Left lung (tissue), 10 donors: ENCODE data around the gene LLGL2. TPM values are rescaled to one million over a fixed set of nuclear protein-coding genes. Genes with fewer than 3 reads are reported as not detected.

Experiments used
- ATAC-seq: fragments of 200-7000 bp; cut with Tn5 transposase; one replicate; pipeline ENCODE4 v1.9.1; 2020; ENCODE audit warnings: moderate library complexity
- DNase-seq, 4 donors: peaks; one replicate each; pipeline ENCODE4 v3.0.0-alpha.2; 2013 to 2020
- H3K27ac ChIP-seq, 2 donors: fragments of 200-600 bp; sonication (generic) in 1 of 2; one replicate each; pipeline versions ENCODE4 v1.5.0 to v1.8.0; 2020 to 2021
- H3K27me3 ChIP-seq, 2 donors: fragments of 200-600 bp; sonication (generic) in 1 of 2; one replicate each; pipeline versions ENCODE4 v1.5.0 to v1.8.0; 2020 to 2021
- H3K36me3 ChIP-seq, 2 donors: fragments of 200-600 bp; sonication (generic) in 1 of 2; one replicate each; pipeline versions ENCODE4 v1.5.0 to v1.8.0; 2020 to 2021
- H3K4me1 ChIP-seq, 2 donors: fragments of 200-600 bp; one replicate each; pipeline ENCODE4 v1.8.0; 2021
- H3K4me3 ChIP-seq, 2 donors: fragments of 200-600 bp; sonication (generic) in 1 of 2; one replicate each; pipeline versions ENCODE4 v1.5.0 to v1.8.0; 2020 to 2021; ENCODE audit warnings: mild to moderate bottlenecking in 1 of 2
- H3K9me3 ChIP-seq, 2 donors: fragments of 200-600 bp; sonication (generic) in 1 of 2; one replicate each; pipeline versions ENCODE4 v1.5.0 to v1.8.0; 2020 to 2021
- intact Hi-C, 2 donors: fragments of 100-400 bp; cut with DNase I; formaldehyde crosslinking; loops; one replicate each; pipeline versions ENCODE4 v1.11.2 to v1.14.2; 2022
- polyA plus RNA-seq, 6 donors: library from polyadenylated mRNA; unstranded; fragments of 120-200 nt; gene quantifications; one replicate each; pipeline ENCODE4 v1.2.1, GENCODE V29; 2013; ENCODE audit not compliant: insufficient read length in 6 of 6
- total RNA-seq, 2 donors: library from RNA; stranded (reverse); fragmentation: NEBNext Ultra II Directional; extraction: Animal tissue kit (Norgen Biotek cat#: 25700); gene quantifications; one replicate each; pipeline ENCODE4 v1.2.1, GENCODE V29; 2021
- TF ChIP-seq, protein P1 (sequence below), 2 donors: fragments of 200-600 bp; sonication (generic) in 1 of 2; IDR thresholded peaks; one replicate each; pipeline versions ENCODE4 v1.5.0 to v1.8.0; 2021; ENCODE audit warnings: antibody characterized with exemption in 2 of 2
- donor health status: DM: no; HTN: yes; CAD: no.
- donor health status: DM: no; HTN: no; CAD: no.

The LLGL2 gene
- total and polyA plus RNA-seq, 8 donors, result 38.0 to 173 (median 53.1) TPM

DNA sequence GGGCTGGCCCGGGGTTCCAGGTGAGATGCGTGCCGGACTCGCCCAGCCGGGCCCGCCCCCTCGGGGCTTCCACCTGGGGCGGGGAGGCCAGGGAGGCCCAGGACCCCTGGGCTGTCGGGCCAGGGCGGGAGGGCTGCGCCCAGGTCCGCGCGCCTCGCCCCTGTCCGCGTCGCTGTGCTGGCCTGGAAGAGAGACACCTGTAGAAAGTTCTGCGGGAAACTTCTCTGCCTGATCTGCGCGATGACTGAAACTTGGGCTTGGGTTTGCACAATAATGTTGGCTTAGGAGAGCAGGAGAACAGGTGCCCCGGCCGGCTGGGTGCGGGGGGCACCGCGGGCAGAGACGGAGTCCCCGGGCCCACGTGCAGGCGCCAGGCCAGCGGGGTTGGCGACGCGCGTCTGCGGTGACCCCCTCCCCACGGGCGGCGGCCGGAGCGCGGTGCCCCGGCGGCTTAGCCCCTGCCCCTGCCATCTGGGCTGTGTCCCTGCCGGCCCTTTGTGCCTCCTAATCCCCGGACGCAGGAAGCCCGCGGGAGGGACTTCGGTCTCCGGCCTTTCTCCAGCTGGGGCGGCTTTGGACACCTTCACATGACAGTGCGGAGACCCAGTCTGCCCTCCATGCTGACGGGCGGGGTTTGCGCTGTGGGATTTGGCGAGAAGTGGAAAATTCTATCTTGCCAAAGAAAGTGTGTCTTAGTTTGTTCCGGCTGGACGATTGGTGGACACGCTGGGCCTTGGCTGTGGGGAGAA is 483 bp downstream of the LLGL2 start:
- Histone ChIP-seq H3K27me3 (peaks cover 0 to 15% of the 10 kb centered on the region in 2 donors), H3K4me1 (peaks cover 1 to 25% of the 10 kb centered on the region in 2 donors), H3K36me3 (peaks cover 0 to 15% of the 10 kb centered on the region in 2 donors), H3K4me3 (peak overlapping the region; percentile 38 to 73), H3K9me3 (no peaks in the 10 kb centered on the region), H3K27ac (peak overlapping the region; percentile 72 to 76)
- peak; percentile 9 for ATAC-seq
- TF ChIP-seq, protein P1, sequence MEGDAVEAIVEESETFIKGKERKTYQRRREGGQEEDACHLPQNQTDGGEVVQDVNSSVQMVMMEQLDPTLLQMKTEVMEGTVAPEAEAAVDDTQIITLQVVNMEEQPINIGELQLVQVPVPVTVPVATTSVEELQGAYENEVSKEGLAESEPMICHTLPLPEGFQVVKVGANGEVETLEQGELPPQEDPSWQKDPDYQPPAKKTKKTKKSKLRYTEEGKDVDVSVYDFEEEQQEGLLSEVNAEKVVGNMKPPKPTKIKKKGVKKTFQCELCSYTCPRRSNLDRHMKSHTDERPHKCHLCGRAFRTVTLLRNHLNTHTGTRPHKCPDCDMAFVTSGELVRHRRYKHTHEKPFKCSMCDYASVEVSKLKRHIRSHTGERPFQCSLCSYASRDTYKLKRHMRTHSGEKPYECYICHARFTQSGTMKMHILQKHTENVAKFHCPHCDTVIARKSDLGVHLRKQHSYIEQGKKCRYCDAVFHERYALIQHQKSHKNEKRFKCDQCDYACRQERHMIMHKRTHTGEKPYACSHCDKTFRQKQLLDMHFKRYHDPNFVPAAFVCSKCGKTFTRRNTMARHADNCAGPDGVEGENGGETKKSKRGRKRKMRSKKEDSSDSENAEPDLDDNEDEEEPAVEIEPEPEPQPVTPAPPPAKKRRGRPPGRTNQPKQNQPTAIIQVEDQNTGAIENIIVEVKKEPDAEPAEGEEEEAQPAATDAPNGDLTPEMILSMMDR (IDR thresholded peaks at IDR 0.05), result no peak
- peak in 1 of 4 donors; percentile 83 for DNase-seq
- intact Hi-C loops, result loop anchor here (10.0 kb wide), 2 partner anchors 59 to 101 kb away; partner anchors contain the start of gene MYO15B (in 1 of the 2)

DNA sequence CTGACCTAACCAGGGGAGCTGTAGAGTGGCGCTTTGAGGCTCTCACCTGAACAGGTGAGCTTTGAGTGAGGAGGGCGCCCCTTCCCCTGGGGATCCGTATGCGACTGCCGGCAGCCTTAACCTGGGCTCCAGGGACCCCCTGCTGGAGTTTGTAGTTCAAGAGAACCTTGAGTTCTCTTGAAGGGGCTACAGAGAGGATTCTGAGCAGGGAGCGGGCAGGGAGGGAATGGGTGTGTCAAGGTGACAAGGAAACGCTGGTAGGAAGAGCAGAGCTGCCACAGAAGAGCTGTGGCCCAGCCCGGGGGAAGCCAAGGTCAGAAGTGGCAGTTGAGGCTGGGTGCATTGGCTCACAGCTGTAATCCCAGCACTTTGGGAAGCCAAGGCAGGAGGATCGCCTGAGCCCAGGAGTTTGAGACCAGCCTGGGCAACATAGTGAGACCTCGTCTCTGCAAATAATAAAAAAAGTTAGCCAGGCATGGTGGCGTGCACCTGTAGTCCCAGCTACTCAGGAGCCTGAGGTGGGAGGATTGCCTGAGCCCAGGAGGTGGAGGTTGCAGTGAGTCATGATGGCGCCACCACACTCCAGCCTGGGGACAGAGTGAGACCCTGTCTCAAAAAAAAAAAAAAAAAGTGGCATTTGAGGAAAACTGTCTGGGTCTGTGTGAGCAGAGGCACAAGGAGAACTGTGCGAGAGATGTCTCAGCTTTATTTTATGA is 1.2 kb downstream of the LLGL2 start:
- H3K9me3 ChIP-seq, result no peaks in the 10 kb centered on the region
- DNase-seq (no peak), ATAC-seq (peak; percentile 6)
- TF ChIP-seq, protein P1 (IDR thresholded peaks at IDR 0.05), result no peak
- peaks cover 4 to 27% of the 10 kb centered on the region in 2 donors for H3K4me1 ChIP-seq
- H3K36me3 ChIP-seq, result peaks cover 0 to 8% of the 10 kb centered on the region in 2 donors
- peak overlapping the region; percentile 72 to 76 for H3K27ac ChIP-seq
- peaks cover 0 to 15% of the 10 kb centered on the region in 2 donors for H3K27me3 ChIP-seq
- intact Hi-C loops, result loop anchor here (10.0 kb wide), 2 partner anchors 58 to 102 kb away; partner anchors contain the start of gene MYO15B (in 1 of the 2)
- peak overlapping the region; percentile 38 to 73 for H3K4me3 ChIP-seq

DNA sequence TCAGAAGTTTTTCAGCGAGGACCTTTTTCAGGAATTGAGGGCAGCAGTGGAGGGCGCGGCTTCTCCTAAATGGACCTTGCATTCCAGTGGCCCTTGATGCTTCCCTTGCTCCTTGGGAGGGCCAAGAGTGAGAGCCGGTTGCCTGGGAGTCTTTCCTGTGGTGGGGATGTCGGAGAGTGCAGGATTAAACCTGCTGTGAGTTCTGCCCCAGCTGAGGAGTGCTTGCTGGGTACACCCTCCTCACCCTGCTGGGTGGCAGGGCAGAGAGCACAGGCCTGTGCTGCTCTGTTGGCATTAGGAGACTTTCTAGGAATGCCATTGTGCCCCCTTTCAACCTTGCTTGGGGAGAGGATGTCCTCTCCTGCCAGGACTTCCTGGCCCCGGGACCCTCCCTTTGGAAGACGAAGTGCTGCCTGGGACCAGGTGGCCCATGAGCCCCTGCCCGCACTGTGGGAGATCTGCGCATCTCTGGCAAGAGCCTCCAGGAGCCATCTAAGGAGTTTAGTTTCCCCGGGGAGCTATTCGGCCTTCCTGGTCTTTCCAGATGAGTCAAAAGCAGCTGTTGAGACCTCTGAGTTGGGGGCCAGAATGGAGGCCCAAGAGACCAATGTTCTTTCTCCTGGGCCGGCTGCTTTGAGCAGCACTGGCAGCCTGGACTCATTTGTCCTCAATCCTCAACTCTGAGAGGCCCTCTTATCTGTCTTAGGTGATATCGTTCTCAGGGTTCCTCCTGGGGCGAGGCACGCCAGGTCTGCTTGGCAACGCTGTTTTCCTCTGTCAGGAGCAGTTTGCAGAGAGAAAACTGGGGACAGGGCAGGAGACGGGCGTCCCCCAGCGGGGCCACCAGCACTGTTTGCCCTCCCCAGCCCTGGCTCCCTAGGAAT is 5.6 kb downstream of the LLGL2 start:
- Histone ChIP-seq H3K9me3 (no peaks in the 10 kb centered on the region), H3K4me3 (no peak overlapping the region), H3K4me1 (peaks cover 4 to 20% of the 10 kb centered on the region in 2 donors), H3K36me3 (peaks cover 0 to 9% of the 10 kb centered on the region in 2 donors), H3K27me3 (peaks cover 0 to 8% of the 10 kb centered on the region in 2 donors), H3K27ac (peak overlapping the region; percentile 73 to 77)
- DNase-seq, result no peak
- peak; percentile 26 for ATAC-seq
- TF ChIP-seq, protein P1 (IDR thresholded peaks at IDR 0.05), result no peak
- intact Hi-C loops, result no loop called here

DNA sequence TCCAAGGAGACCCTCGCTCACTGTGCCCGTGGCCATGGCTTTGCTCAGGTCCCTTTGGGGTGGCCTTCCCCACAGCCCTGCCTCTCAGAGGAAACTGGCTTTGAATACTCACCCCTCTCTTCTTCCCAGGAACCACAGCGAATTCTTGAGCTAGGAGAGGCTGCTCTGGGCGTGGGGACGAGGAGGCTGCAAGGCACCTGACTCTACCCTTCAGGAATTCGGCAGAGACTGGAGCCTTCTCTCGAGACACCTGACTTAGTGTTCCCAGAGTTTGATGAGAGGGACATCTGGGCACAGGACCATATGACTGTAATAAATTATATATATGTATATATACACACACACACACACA is 6.2 kb downstream of the LLGL2 start:
- Histone ChIP-seq H3K9me3 (no peaks in the 10 kb centered on the region), H3K27me3 (peaks cover 0 to 2% of the 10 kb centered on the region in 2 donors), H3K27ac (peak overlapping the region; percentile 73 to 77), H3K4me3 (no peak overlapping the region), H3K36me3 (peaks cover 0 to 9% of the 10 kb centered on the region in 2 donors), H3K4me1 (peaks cover 4 to 18% of the 10 kb centered on the region in 2 donors)
- TF ChIP-seq, protein P1 (IDR thresholded peaks at IDR 0.05), result no peak
- intact Hi-C loops, result no loop called here
- peak in 1 of 4 donors; percentile 68 for DNase-seq
- ATAC-seq, result peak; percentile 80
